ENCODE data around the gene ANKRD17.

The ANKRD17 gene

GRCh38 chr4:73127839-73128453, 130.7 kb downstream of the ANKRD17 start:
- DNase-seq (ENCODE audit: low read depth), result no peak

DNA sequence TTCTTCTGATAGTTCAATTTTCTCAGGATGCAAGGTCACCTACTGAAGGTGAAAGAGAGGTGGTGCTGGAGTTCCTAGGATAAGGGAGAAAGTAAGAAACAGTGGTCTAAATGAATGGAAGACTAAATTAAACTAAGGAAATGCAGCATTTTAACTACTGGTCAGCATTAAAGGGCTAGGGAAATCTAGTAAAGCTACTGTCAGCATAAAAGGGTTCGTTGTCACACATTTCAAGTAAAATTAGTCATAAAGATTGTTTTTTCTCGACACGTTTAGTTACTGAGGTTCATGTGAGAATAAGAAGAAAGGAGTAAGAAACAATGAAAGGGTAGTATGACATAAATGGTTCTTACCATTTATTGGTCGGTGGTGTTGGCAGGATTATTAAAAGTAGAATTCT, 149.1 kb downstream of the ANKRD17 start:
- DNase-seq (ENCODE audit: low read depth), result no peak

- DNase-seq (ENCODE audit: low read depth), result no peak
Measured at GRCh38 chr4:73104695-73105094, 153.9 kb downstream of the ANKRD17 start.

DNA sequence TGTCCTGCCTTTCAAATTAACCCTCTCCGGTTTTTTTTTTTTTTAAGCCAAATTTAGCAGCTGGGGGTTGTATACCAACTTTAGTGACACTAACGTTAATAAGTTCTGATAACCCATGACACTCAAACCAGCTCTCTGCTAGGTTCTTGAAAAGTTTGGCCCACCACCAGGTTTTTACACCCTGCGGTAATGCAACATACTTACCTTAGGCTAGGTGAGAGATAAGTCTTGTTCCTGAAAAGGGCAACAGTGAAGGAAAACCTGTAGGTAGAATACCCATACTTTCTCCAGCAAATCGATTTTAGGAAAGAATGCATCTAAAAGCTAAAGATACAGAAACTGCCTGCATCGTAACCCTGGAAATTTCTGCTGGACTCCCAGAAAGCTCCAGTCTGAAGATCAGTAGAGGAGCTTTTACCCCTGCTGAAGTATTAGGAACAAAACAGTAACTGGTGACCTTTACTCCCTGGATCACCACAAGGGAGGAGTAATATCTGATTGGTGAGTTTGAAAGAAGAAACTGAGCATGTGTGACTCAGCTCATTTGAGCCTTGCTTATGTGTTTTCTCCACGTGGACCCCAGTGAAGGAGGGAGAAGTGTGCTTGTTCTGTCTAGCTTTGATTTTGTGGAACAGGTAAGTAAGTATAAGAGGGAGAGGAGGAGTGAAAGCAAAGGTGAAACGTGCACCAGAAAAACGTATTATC, 154.6 kb downstream of the ANKRD17 start:
- DNase-seq (ENCODE audit: low read depth), result no peak

DNA sequence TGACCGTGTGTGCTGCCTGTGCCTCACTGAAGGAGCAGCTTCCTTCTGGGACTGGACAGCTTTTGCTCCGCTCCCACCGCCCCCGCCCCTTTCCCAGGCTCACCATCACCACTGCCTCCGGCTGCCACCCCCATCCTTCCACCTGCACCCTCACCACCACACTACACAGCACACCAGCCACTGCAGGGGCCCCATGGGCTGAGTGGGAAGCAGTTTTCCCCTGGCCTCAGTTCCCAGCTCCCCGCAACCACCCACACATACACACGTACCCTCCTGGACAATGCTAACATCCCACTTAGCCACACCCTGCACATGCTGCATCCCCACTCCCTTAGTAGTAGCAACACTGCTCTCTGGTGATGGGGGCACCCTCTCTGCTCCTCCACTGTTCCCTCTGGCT, 159.5 kb downstream of the ANKRD17 start:
- DNase-seq (ENCODE audit: low read depth), result no peak

DNA sequence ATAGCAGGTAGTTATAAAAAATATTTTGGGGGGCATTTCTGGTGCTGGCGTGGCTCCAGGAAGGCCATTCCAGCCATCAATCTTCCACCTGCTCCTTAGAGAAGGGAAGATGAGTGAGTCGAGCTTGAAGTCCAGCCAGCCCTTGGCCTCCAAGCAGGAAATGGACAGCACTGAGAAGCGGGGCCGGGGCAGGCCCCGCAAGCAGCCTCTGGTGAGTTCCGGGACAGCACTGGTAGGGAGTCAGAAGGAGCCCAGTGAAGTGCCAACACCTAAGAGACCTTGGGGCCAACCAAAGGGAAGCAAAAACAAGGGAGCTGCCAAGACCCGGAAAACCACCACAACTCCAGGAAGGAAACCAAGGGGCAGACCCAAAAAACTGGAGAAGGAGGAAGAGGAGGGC, 159.9 kb downstream of the ANKRD17 start:
- DNase-seq (ENCODE audit: low read depth), result no peak

DNA sequence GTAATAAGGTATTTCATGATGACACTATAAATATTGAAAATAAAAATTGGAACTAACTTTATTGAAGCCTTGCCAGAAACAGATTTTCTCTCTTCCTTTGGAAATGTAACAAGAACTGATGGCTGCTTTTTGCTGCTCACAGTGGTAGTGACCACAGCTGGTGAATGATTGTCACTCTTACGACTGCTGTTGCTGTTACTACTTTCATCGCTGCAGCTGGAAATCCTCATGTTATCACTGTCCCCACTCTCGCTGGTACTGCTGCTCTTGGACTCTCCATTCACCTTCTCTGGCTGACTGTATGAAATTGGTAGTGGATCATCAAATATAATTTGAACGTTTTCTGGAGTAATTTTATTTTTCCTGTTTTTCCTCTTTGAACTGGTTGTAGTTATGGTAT, 160.6 kb downstream of the ANKRD17 start:
- DNase-seq (ENCODE audit: low read depth), result no peak

- DNase-seq (ENCODE audit: low read depth), result no peak
Measured at GRCh38 chr4:73092868-73093267, 165.7 kb downstream of the ANKRD17 start.

- no peak for DNase-seq (ENCODE audit: low read depth)
Measured at GRCh38 chr4:73090738-73091137, 167.9 kb downstream of the ANKRD17 start.

GRCh38 chr4:73087871-73088270, 170.7 kb downstream of the ANKRD17 start:
- no peak for DNase-seq (ENCODE audit: low read depth)

DNA sequence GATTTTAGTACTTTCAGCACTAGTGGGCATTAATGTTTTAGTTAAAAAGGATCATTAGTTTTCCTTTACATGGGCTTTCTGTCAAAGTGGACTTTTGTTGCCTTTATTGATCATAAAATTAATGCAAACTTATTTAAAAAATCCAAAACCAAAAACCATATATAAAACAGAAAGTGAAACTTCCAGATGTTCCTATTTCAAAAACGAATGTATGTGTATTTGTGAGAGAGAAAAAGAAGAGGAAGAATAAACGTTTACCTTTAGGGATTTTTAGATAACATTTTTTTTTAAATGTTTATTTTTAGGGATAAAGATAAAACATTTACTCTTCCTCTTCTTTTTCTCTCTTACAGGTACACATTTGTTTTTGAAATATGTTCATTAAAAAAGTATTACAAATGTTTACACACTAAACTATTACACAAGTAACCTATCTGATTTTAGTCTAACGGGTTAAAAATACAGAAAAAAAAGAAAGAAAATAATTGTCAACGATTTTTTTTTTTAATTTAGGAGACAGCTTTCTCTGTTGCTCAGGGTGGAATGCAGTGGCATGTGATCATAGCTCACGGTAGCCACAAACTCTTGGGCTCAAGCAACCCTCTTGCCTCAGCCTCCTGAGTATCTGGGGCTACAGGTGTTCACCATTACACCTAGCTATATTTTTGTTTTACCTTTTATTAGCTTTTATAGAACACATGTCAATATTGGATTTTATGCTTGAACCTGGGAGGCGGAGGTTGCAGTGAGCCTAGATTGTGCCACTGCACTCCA, 172.3 kb downstream of the ANKRD17 start:
- no peak for DNase-seq (ENCODE audit: low read depth)

DNA sequence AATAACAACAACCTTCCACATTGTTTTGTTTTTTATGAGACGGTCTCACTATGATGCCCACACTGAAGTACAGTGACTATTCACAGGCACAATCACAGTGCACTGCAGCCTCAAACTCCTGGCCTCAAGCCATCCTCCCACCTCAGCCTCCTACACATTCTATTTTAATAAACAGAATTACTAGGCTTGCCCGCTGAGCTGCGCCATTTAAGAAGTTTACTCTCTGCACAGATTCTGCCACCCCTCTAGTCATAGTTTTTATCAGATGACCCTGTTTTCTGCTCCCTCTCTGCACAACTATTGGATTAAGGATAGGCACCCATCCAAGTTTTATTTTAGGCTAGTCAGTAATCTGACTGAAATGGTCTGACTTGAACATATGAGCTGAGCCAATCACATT, 177.8 kb downstream of the ANKRD17 start:
- no peak for DNase-seq (ENCODE audit: low read depth)

DNA sequence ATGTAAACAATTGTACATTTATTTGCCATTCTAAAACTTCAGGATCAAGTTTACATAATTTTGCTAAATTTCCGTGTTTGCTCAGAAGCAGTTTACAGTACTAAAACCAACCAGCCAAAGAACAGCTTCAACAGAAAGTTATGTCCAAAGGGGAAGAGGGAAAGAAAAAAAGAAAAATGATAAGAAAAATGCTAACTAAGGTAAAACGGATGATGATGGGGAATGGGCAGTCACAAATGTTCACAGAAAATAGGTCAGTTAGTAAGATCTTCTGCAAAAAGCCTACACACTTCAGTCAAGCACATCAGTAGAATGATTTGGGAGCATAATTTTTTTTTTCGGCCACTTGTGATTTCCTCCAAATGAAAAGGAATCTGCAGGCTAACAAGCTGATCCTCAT, 182.8 kb downstream of the ANKRD17 start:
- no peak for DNase-seq (ENCODE audit: low read depth)

DNA sequence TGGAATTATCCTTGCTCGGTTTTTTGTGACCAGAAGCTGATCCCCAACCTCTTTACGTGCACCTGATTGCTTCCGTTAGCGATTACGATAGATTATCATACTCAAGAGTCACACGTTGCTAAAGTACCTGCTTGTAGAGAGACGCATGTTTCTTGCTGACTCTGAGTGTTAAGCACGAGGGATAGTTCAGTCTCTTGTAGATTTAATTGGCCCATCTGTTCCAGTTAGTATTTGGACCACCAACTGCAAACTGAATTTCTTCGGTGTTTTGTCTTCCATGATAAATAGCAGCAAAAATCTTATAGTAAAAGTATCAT, 188.6 kb downstream of the ANKRD17 start:
- DNase-seq (ENCODE audit: low read depth), result no peak

DNA sequence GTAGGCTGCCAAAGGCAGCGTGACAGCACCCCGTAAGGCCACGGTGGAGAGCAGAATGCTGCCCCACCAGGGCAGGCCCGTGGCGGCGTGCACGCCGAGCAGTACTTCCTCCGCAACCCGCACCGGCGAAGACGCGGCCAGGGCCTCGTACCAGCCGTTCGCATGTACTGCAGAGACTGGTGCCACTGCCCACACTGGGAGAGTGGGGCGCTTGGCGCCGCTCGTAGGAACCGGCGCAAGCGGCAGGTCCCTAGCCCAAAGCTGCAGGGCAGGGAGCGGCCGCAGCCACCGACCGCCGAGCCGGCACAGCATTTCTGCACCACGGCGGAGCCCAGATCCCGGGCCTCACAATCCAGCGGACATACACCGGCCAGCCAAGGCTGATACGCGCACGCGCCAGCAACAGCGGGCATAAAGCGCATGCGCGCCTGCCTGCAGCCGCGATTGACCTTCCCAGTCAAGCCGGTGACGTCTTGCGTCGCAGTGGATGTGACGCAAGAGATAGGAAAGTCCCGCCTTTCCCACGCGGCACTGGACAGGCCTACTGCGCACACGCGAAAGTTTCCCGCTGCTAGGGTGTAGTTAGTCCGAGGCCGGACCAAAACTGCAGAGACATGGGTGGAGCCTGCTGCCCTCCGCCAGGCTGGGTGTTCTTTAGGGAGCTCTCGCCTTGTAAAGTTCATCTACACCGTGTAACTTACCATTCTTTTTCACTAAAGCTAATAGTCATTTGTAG, 189.1 kb downstream of the ANKRD17 start, which contains the start of gene COX18:
Gene COX18 (minus strand): TSS at position 379 of the 736 bp plus-strand sequence. CDS start 67 bp downstream, at position 312.
- DNase-seq (ENCODE audit: low read depth), result peak; percentile 95

- DNase-seq (ENCODE audit: low read depth), result no peak
Measured at GRCh38 chr4:73068491-73069337, 189.9 kb downstream of the ANKRD17 start.

GRCh38 chr4:73067971-73068394, 190.6 kb downstream of the ANKRD17 start:
- DNase-seq (ENCODE audit: low read depth), result no peak

DNA sequence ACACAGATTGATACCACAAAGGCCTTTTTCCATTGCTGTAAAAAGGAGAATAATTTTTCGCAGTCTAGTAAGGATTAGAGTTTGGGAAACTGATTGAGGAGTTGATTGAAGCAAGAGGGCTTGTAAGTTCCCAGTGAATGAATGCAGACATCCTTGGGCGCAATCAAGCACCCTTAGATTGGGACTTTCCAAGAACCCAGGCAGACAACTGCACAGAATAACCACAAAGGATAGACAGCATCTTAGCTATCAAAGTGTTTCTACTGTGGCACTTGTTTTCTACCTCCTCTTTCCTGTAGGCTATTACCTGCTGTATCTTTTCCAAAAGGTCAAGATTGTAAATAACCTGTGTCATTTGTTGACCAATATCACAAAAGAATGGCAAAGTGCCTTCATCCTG, 191.7 kb downstream of the ANKRD17 start:
- DNase-seq (ENCODE audit: low read depth), result no peak

GRCh38 chr4:73066445-73066844, 192.2 kb downstream of the ANKRD17 start:
- no peak for DNase-seq (ENCODE audit: low read depth)

- DNase-seq (ENCODE audit: low read depth), result no peak
Measured at GRCh38 chr4:73064536-73064935, 194.1 kb downstream of the ANKRD17 start.

GRCh38 chr4:73055241-73055897, 203.2 kb downstream of the ANKRD17 start:
- no peak for DNase-seq (ENCODE audit: low read depth)
